Brain microvascular endothelial cell (primary cell): ENCODE results near the gene UBE2H.

Experiments used
- DNase-seq: peaks from one replicate; pipeline ENCODE4 v3.0.0-alpha.2; 2020
- H3K27ac ChIP-seq: fragments of 250-450 bp; sonication (Bioruptor Pico); 2 replicates; pipeline ENCODE4 v1.5.1; 2020; ENCODE audit warnings: mild to moderate bottlenecking, moderate library complexity
- H3K27me3 ChIP-seq: fragments of 250-450 bp; sonication (Bioruptor Pico); replicated peaks from 2 replicates; pipeline ENCODE4 v1.5.1; 2020; ENCODE audit warnings: mild to moderate bottlenecking
- H3K36me3 ChIP-seq: fragments of 250-450 bp; sonication (Bioruptor Pico); replicated peaks from 2 replicates; pipeline ENCODE4 v1.5.1; 2020; ENCODE audit warnings: mild to moderate bottlenecking
- H3K4me3 ChIP-seq: 2 replicates; pipeline ENCODE4 v1.5.1; 2011; ENCODE audit warnings: low read depth, mild to moderate bottlenecking, control low read depth, low read length, moderate library complexity
- in situ Hi-C: cut with HindIII; loops from 2 replicates; pipeline ENCODE4 v1.10.0; 2017; ENCODE audit warnings: low sequenced_read_pairs, low pct_ligation_motif_present
- TF ChIP-seq, protein P1 (sequence below): IDR thresholded peaks from 2 replicates; pipeline ENCODE4 v1.5.1; 2011; ENCODE audit warnings: low read depth, mild to moderate bottlenecking, moderate library complexity, low read length, control low read depth, inconsistent platforms; ENCODE audit errors: missing control alignments

Gene UBE2H

DNA sequence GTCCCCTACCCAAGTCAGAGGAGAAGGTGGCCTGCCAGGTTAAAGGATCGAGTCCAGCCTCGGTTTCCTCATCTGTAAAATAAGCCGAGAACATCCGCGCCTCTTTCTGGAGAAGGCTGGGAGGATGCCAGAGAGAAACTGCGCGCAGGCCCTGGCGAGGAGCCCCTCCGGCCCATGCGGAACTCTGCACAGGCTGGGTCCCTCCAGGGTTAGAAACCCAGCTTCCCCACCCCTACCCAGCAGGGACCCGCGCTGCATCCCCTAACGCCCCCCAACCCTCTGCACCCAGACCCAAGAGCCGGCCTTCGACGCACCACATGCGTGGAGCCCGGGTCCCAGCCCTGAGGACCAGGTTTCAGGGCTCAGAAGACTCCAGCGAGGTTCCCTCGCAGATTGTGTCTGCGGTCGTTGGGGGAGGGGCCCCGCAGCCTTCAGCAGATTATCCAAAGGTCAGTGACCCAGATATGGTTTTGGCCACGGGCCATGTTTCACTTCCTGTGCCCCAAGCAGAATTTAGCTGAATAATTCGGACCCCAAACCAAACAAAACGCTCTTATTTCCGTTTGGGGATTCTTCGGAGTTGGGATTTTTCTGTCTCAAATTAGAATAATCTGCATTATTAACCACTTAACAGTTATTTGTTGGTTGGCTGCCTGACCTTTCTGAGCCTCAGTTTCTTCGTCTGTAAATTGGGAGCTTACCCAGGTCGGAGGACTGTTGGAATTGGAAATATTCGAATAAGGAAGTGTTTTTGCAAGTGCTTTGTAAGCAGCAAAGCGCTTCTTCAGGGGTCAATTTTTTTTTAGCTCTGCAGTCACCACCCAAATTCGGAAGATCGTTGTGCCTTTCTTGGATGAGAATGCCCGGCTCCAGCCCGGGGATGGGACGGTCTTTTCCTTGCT, 167.7 kb downstream of the UBE2H start:
- H3K36me3 ChIP-seq: no peaks in the 10 kb centered on the region
- no peak for DNase-seq
- TF ChIP-seq, protein P1, sequence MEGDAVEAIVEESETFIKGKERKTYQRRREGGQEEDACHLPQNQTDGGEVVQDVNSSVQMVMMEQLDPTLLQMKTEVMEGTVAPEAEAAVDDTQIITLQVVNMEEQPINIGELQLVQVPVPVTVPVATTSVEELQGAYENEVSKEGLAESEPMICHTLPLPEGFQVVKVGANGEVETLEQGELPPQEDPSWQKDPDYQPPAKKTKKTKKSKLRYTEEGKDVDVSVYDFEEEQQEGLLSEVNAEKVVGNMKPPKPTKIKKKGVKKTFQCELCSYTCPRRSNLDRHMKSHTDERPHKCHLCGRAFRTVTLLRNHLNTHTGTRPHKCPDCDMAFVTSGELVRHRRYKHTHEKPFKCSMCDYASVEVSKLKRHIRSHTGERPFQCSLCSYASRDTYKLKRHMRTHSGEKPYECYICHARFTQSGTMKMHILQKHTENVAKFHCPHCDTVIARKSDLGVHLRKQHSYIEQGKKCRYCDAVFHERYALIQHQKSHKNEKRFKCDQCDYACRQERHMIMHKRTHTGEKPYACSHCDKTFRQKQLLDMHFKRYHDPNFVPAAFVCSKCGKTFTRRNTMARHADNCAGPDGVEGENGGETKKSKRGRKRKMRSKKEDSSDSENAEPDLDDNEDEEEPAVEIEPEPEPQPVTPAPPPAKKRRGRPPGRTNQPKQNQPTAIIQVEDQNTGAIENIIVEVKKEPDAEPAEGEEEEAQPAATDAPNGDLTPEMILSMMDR: no peak
- no peak overlapping the region for H3K4me3 ChIP-seq
- in situ Hi-C loops: no loop called here
- peaks cover 67% of the 10 kb centered on the region for H3K27me3 ChIP-seq
- no peak overlapping the region for H3K27ac ChIP-seq

DNA sequence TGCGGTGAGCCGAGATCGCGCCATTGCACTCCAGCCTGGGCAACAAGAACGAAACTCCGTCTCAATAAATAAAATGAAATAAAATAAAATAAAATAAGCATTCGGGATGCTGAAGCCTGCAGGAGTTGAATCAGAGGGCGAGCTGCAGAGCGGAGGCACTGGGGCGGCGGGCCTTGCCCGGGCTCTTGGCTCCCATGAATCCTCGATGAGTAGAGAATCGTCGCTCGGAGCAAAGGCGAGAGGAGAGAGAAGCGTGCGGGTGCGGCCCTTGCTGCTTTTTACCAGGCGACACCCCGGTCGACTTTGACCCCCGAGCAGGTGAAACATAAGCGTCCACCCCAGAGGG, 168.3 kb downstream of the UBE2H start:
- H3K27ac ChIP-seq: no peak overlapping the region
- H3K4me3 ChIP-seq: no peak overlapping the region
- in situ Hi-C loops: no loop called here
- TF ChIP-seq, protein P1: no peak
- no peaks in the 10 kb centered on the region for H3K36me3 ChIP-seq
- peaks cover 74% of the 10 kb centered on the region for H3K27me3 ChIP-seq
- no peak for DNase-seq

DNA sequence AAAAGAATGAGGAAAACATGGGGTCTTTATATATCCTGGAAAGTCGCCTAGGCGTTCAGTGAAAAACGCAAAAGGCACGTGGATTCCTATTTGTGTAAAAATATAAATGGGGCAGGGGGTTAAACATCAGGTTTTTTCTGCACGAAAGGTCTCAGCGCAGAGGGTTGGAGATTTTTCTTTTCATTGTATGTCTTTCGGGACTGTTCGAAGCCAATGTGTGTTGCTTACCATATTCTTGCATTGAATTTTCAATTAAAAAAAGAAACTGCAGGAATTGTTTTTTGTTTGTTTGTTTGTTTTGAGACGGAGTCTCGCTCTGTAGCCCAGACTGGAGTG, 169.2 kb downstream of the UBE2H start:
- DNase-seq: no peak
- H3K4me3 ChIP-seq: no peak overlapping the region
- TF ChIP-seq, protein P1: no peak
- peaks cover 82% of the 10 kb centered on the region for H3K27me3 ChIP-seq
- in situ Hi-C loops: no loop called here
- H3K36me3 ChIP-seq: no peaks in the 10 kb centered on the region
- H3K27ac ChIP-seq: no peak overlapping the region

DNA sequence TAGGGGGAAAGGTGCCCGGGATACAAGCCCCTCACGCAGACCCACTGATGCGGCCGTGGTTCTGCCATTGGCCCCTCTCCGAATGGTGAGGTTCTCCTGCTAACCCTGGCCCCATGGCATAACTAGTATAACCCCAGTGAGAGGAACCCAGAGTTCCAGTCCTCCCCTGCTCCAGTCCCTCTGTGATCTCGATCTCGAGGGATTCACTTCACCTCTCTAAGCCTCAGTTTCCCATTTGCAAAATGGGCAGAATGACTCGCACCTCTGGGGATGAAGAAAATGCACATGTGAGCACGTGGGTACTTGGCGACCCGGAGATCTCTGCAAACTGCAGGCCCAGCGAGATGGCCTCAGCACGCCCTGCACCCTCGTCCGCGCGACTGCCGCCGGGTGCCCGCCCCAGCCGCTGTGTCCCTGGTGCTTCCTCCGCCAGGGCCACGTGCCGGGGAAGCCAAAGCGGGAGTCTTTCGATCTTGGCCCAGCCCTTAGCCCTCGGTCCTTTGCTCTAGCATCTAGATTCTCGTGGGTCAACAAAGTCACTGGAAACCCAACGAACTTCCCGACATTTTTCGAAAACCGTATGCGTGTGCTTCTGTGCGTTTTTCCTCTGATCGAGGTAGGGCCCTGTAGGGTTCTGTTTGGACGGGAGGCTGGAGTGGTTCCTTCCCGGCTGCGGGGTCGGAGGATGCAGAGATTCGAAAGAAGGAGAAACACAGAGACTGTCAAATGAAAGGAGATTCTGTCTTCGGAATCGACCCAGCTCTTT, 169.8 kb downstream of the UBE2H start:
- no peak overlapping the region for H3K27ac ChIP-seq
- DNase-seq: no peak
- no peak overlapping the region for H3K4me3 ChIP-seq
- H3K36me3 ChIP-seq: no peaks in the 10 kb centered on the region
- TF ChIP-seq, protein P1: no peak
- in situ Hi-C loops: no loop called here
- peaks cover 88% of the 10 kb centered on the region for H3K27me3 ChIP-seq

DNA sequence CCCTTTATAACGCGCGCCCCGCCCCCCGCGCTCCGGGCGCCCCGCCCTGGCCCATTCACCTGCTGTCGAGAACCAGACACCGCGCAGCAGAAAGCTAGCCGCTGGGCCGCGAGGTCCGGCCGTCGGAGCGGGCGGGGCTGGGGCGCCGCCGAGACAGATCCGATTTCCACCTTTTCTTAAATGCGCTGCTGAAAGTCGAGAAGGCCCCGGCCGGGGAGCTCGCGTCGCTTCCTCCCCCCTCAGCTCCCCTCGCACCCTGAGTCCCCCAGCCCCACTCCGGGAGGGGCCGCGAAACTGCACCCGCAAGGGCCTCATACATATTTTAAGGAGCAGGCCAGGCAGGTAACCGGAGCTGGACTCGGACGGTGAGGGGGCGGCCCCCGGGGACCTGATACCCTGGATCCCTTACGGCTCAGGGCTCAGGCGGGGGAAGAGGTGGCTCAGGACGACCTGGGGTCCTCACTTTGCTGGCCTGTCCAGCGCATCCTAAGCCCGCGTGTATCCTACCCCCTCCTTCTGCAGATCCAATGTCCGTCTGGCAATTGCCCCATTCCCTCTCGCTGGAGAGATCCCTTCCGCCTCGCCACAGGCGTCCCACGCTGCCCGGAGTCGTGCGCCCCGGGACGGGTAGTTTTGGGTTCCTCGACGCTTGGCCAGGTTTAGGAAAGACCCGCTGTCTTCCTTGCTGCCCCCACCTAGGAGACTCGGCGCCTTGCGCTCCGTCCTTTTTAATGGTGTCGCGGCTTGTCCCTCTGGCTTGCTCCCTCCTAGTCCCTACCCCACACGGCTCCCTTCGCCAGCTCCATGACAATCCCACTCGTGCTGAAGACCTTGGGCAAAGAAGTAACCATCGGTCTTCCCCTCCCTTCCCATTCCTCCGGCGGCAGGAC, 170.6 kb downstream of the UBE2H start:
- no peak overlapping the region for H3K4me3 ChIP-seq
- H3K36me3 ChIP-seq: no peaks in the 10 kb centered on the region
- peaks cover 95% of the 10 kb centered on the region for H3K27me3 ChIP-seq
- in situ Hi-C loops: no loop called here
- H3K27ac ChIP-seq: no peak overlapping the region
- DNase-seq: no peak
- TF ChIP-seq, protein P1: no peak
